WTC11 (cell line): Measurements from ENCODE around the gene MAGOH. TPM values are rescaled to one million over a fixed set of nuclear protein-coding genes. Genes with fewer than 3 reads are reported as not detected.

ENCODE experiments used
- AR ChIP-seq: fragments of 250-450 bp; sonication (Bioruptor Pico); IDR thresholded peaks from 2 replicates; pipeline ENCODE4 v1.9.0; 2021; ENCODE audit warnings: mild to moderate bottlenecking
- ARID4B ChIP-seq: sonication (generic); formaldehyde crosslinking; IDR thresholded peaks from 2 replicates; pipeline ENCODE4 v1.8.0; 2023; ENCODE audit warnings: missing genetic modification reagents, mild to moderate bottlenecking, borderline replicate concordance
- ATF1 ChIP-seq: sonication (generic); formaldehyde crosslinking; IDR thresholded peaks from 2 replicates; pipeline ENCODE4 v1.8.1; 2023; ENCODE audit warnings: mild to moderate bottlenecking, moderate library complexity, missing genetic modification reagents
- ATF2 ChIP-seq: sonication (generic); formaldehyde crosslinking; IDR thresholded peaks from 2 replicates; pipeline ENCODE4 v1.8.1; 2022; ENCODE audit warnings: low read depth, missing genetic modification reagents, borderline replicate concordance
- ATF3 ChIP-seq: sonication (generic); formaldehyde crosslinking; conservative IDR thresholded peaks from 2 replicates; pipeline ENCODE4 v1.8.1; 2022; ENCODE audit warnings: mild to moderate bottlenecking, missing genetic modification reagents
- CREM ChIP-seq: sonication (generic); formaldehyde crosslinking; IDR thresholded peaks from 2 replicates; pipeline ENCODE4 v1.8.1; 2022; ENCODE audit warnings: mild to moderate bottlenecking, missing genetic modification reagents, moderate library complexity
- ELF4 ChIP-seq: sonication (generic); formaldehyde crosslinking; IDR thresholded peaks from 2 replicates; pipeline ENCODE4 v1.8.1; 2022; ENCODE audit warnings: low read depth, mild to moderate bottlenecking, moderate library complexity, missing genetic modification reagents
- GRHL2 ChIP-seq: fragments of 250-450 bp; sonication (Bioruptor Pico); IDR thresholded peaks from 2 replicates; pipeline ENCODE4 v1.8.0; 2022; ENCODE audit warnings: mild to moderate bottlenecking, moderate library complexity; ENCODE audit not compliant: insufficient replicate concordance, severe bottlenecking
- KAT7 ChIP-seq: sonication (generic); formaldehyde crosslinking; IDR thresholded peaks from 2 replicates; pipeline ENCODE4 v1.8.1; 2023; ENCODE audit warnings: missing genetic modification reagents, mild to moderate bottlenecking, borderline replicate concordance
- MAX ChIP-seq: sonication (generic); formaldehyde crosslinking; IDR thresholded peaks from 2 replicates; pipeline ENCODE4 v1.8.0; 2022; ENCODE audit warnings: mild to moderate bottlenecking, missing genetic modification reagents
- NR2C2 ChIP-seq: sonication (generic); formaldehyde crosslinking; IDR thresholded peaks from 2 replicates; pipeline ENCODE4 v1.8.0; 2022; ENCODE audit warnings: mild to moderate bottlenecking, missing genetic modification reagents
- PREB ChIP-seq: sonication (generic); formaldehyde crosslinking; IDR thresholded peaks from 2 replicates; pipeline ENCODE4 v1.8.1; 2022; ENCODE audit warnings: mild to moderate bottlenecking, missing genetic modification reagents, moderate library complexity, borderline replicate concordance
- SMAD3 ChIP-seq: sonication (generic); formaldehyde crosslinking; IDR thresholded peaks from 2 replicates; pipeline ENCODE4 v1.8.0; 2022; ENCODE audit warnings: missing genetic modification reagents, mild to moderate bottlenecking, borderline replicate concordance
- SMAD4 ChIP-seq: sonication (generic); formaldehyde crosslinking; IDR thresholded peaks from 2 replicates; pipeline ENCODE4 v1.8.0; 2022; ENCODE audit warnings: mild to moderate bottlenecking, missing genetic modification reagents
- SOX15 ChIP-seq: fragments of 250-450 bp; sonication (Bioruptor Pico); IDR thresholded peaks from 2 replicates; pipeline ENCODE4 v1.9.0; 2021; ENCODE audit warnings: mild to moderate bottlenecking
- SP1 ChIP-seq: sonication (generic); formaldehyde crosslinking; conservative IDR thresholded peaks from 2 replicates; pipeline ENCODE4 v1.8.1; 2022; ENCODE audit warnings: missing genetic modification reagents
- STAT6 ChIP-seq: sonication (generic); formaldehyde crosslinking; conservative IDR thresholded peaks from 2 replicates; pipeline ENCODE4 v1.8.1; 2023; ENCODE audit warnings: mild to moderate bottlenecking, low read depth, missing genetic modification reagents, moderate library complexity
- TCF7 ChIP-seq: sonication (generic); formaldehyde crosslinking; IDR thresholded peaks from 2 replicates; pipeline ENCODE4 v1.8.0; 2022; ENCODE audit warnings: mild to moderate bottlenecking, low read depth, missing genetic modification reagents, moderate library complexity
- ZNF263 ChIP-seq: sonication (generic); formaldehyde crosslinking; IDR thresholded peaks from 2 replicates; pipeline ENCODE4 v1.8.1; 2022; ENCODE audit warnings: low read depth, mild to moderate bottlenecking, moderate library complexity, missing genetic modification reagents
- ZNF281 ChIP-seq: sonication (generic); formaldehyde crosslinking; IDR thresholded peaks from 2 replicates; pipeline ENCODE4 v1.8.0; 2023; ENCODE audit warnings: mild to moderate bottlenecking, missing genetic modification reagents
- total RNA-seq: library from RNA; stranded (reverse); gene quantifications from 3 replicates; pipeline ENCODE4 v1.2.3, GENCODE V29; 2021

Gene MAGOH
- total RNA-seq, 1 experiment from 2014 or later, result 57.8 TPM

GRCh38 chr1:53220171-53220961, 18.0 kb downstream of the MAGOH start, which contains the start of gene CZIB (continued):
- TF ChIP-seq ZNF263 (CRISPR knock-in tag) (no peak), MAX (CRISPR knock-in tag) (peak; percentile 91), TCF7 (CRISPR knock-in tag) (no peak), SP1 (CRISPR knock-in tag) (peak; percentile 89; the same call in 1 of the 2 replicates), KAT7 (CRISPR knock-in tag) (peak; percentile 86), STAT6 (CRISPR knock-in tag) (no peak), NR2C2 (CRISPR knock-in tag) (no peak), ATF3 (CRISPR knock-in tag) (no peak), ARID4B (CRISPR knock-in tag) (peak; percentile 76; the same call in 1 of the 2 replicates), CREM (CRISPR knock-in tag) (0 out of 2 replicates have a peak, but pooled peaks have one; percentile 45), AR (CRISPR knock-in tag) (no peak), SOX15 (no peak), GRHL2 (no peak), ATF1 (no peak), SMAD4 (CRISPR knock-in tag) (no peak), ELF4 (CRISPR knock-in tag) (no peak), ATF2 (0 out of 2 replicates have a peak, but pooled peaks have one; percentile 24), PREB (CRISPR knock-in tag) (no peak), SMAD3 (CRISPR knock-in tag) (0 out of 2 replicates have a peak, but pooled peaks have one; percentile 51), ZNF281 (peak; percentile 86; the same call in 1 of the 2 replicates)
